Amniotic stem cell (primary cell): ENCODE results near the gene SLC30A3.

Experiments
- DNase-seq: peaks from one replicate; lab custom pipeline; 2025; lab: John Stamatoyannopoulos, UW

SLC30A3 gene

DNA sequence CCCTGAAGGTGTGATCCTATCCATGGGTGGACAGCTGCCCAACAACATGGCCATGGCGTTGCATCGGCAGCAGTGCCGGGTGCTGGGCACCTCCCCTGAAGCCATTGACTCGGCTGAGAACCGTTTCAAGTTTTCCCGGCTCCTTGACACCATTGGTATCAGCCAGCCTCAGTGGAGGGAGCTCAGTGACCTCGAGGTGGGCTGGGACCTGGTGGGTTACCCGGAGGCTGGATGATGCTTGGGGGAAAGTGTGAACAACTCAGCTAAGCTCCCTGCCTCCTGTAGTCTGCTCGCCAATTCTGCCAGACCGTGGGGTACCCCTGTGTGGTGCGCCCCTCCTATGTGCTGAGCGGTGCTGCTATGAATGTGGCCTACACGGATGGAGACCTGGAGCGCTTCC, 29.5 kb downstream of the SLC30A3 start:
- no peak for DNase-seq

GRCh38 chr2:27231921-27232320, 30.9 kb downstream of the SLC30A3 start:
- DNase-seq = no peak

DNA sequence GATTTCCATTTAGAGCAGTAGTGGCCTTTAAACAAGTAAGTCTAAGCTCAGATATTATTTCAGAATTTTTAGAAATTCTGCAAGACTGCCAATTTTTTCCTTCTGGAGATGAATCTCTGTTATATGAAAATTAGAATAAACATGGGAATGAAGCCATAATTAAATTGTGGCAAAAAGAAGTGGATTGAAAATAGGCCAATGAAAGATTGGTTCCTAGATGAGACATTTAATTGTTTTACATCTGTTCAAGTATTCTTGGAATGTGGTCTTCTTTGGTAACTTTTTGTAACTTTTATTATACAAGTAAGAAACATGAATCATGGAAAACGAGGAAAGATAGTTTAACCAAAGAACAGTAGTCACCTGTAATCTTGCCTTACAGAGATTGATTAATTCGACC, 35.3 kb downstream of the SLC30A3 start:
- no peak for DNase-seq

DNA sequence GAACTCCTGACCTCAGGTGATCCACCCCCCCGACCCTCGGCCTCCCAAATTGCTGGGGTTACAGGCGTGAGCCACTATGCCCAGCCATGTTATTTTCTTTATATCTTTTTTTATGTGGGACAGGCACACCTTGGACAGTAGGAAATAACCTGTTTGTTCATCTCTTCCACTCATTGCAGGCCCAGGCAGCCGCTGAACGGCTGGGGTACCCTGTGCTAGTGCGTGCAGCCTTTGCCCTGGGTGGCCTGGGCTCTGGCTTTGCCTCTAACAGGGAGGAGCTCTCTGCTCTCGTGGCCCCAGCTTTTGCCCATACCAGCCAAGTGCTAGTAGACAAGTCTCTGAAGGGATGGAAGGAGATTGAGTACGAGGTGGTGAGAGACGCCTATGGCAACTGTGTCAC, 37.3 kb downstream of the SLC30A3 start:
- no peak for DNase-seq

DNA sequence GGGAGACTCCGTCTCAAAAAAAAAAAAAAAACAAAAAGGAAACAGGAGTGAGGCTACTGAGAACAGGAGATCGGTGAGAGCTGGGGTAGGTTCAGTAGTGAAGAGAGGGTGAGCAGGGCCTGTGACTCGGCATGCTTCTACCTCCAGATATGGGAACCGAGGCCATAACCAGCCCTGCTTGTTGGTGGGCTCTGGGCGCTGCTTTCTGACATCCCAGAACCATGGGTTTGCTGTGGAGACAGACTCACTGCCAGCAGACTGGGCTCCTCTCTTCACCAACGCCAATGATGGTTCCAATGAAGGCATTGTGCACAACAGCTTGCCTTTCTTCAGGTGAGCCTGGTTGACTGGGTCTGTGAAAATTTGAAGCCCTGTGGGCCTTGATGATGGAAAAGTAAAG, 39.4 kb downstream of the SLC30A3 start:
- no peak for DNase-seq

DNA sequence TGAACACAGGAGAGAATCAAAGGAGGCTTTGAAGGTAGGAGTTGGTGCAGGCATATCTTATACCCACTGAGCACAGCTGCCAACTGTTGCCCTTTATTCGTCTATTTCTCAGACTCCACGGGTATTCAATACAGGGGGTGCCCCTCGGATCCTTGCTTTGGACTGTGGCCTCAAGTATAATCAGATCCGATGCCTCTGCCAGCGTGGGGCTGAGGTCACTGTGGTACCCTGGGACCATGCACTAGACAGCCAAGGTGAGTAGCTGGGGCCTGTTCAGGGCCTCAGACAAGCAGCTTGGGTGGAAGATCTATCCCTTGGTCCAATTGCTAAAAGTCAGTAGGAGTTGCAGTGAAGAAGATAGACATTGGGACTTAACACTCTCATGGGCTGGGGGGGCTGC, 40.4 kb downstream of the SLC30A3 start:
- DNase-seq = no peak

DNA sequence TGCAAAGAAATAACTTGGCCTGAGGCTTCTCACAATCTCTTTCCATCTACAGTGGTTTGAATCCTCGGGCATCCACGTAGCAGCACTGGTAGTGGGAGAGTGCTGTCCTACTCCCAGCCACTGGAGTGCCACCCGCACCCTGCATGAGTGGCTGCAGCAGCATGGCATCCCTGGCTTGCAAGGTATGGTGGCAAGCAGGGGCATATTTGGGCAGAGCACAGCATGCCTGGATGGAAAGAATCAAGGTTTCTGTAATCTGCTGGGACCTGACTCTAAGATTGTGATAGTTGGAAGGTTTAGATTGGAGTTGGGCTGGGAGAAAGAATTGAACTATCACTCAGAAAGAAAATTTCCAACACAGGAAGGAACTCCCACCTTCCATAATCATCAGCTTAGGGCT, 41.7 kb downstream of the SLC30A3 start:
- no peak for DNase-seq

GRCh38 chr2:27220091-27220490, 42.8 kb downstream of the SLC30A3 start:
- no peak for DNase-seq

- DNase-seq = no peak
Observed at GRCh38 chr2:27219091-27219490, 43.8 kb downstream of the SLC30A3 start.

- DNase-seq = no peak
Observed at GRCh38 chr2:27218614-27219013, 44.2 kb downstream of the SLC30A3 start.

DNA sequence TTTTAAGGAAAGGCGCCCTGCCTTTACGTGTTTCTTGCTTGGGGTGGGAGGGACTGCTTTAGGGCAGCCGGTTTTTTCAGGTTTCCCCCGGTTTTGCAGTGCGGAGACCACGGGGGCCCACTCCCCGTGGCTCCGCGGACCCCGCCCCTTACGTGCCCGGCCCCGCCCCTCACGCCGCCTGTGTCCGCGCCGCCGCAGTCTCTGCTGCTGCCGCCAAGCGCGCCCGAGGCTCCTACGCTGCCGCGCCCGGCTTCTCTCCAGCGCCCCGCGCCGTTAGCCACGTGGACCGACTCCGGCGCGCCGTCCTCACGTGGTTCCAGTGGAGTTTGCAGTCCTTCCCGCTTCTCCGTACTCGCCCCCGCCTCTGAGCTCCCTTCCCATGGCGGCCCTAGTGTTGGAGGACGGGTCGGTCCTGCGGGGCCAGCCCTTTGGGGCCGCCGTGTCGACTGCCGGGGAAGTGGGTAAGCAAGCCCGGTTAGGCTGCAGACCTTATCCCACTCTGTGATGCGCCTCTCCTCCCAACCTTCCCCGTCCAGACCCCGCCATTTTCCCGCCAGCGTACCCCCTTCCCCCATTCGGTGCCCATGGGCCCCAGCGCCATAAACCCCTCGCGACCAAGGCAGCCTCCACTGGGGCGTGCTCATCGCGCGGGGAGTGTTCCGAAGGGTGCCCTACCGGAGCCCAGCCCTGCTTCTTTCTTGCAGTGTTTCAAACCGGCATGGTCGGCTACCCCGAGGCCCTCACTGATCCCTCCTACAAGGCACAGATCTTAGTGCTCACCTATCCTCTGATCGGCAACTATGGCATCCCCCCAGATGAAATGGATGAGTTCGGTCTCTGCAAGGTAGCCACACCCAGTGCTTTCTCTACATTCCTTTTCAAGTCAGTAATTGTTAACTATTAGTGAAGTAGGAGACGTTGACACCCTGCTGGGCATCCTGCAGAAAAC, 45.4 kb downstream of the SLC30A3 start, which contains the start of gene CAD:
Gene CAD, plus strand, starts transcription at position 197 of the 949 bp plus-strand sequence. Its CDS starts 183 bp downstream, at position 380.
- peak; percentile 69 for DNase-seq

- no peak for DNase-seq
Observed at GRCh38 chr2:27216416-27217137, 46.3 kb downstream of the SLC30A3 start.

DNA sequence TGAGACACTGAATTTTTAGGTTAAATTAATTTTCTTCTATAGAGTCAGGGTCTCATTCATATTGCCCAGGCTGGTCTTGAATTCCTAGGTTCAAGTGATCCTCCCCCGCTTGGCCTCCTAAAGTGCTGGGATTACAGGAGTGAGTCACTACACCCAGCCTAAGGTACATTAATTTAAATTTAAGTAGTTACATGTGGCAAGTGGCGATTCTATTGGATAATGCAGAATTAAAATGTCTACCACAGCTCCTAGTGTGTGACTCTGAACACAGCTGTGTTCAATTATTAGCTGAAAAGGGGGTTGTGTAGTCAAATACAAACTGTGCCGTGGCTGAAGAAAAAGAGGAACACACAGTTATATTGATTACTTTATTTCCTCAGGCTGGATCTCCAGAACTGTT, 47.9 kb downstream of the SLC30A3 start:
- no peak for DNase-seq

DNA sequence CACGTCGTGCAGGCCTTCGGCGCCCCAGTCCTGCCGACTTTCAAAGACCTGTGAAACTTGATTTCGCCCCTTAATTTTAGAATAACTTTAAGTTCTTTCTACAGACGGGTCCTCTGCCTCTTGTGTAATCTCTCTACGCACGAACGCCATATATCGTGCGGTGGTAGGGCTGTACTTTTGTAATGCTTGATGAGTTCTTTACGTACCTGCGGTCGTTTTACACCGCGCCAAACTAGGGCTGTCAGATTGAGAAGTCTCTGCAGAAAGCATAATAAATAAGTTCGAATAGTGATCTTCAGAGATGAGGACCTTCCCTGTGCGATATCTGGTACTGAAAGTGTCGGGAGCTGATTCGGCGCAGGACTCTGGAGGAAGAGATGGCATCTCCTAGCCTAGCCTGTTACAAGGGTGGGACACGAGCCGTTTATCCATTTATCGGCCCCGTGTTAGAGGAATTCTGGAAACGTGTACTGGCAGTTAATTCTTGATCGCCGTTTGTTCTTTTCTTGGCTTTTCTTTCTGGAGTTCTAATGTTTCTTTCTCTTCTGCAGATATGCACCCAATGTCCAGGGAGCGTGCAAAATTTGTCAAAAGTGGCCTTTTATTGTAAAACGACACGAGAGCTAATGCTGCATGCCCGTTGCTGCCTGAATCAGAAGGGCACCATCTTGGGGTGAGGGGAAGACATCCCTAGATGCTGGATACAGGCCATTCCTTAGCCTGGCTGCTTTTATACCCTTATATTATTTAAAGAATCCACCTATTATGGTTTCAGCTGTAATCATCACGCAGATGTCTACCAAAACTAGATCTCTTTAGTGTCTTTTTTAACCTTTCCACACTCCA, 50.0 kb downstream of the SLC30A3 start:
- no peak for DNase-seq

- DNase-seq = peak; percentile 80
Observed at GRCh38 chr2:27211943-27212625, 50.8 kb downstream of the SLC30A3 start, which contains the start of the genes ATRAID and SLC5A6. Gene ATRAID, plus strand, starts transcription at chr2:27212041. Its CDS starts 328 bp downstream, at chr2:27212369. Gene SLC5A6, minus strand, starts transcription at chr2:27212268. Its CDS starts 4,618 bp downstream, at chr2:27207650.

- DNase-seq = no peak
Observed at GRCh38 chr2:27211241-27211942, 51.5 kb downstream of the SLC30A3 start.

GRCh38 chr2:27209621-27210401, 53.0 kb downstream of the SLC30A3 start:
- DNase-seq = no peak

GRCh38 chr2:27208486-27209050, 54.3 kb downstream of the SLC30A3 start:
- no peak for DNase-seq

- DNase-seq = no peak
Observed at GRCh38 chr2:27206346-27206745, 56.5 kb downstream of the SLC30A3 start.
